ENCODE measurements around the gene KIF5A. TPM values are rescaled to one million over a fixed set of nuclear protein-coding genes. Genes with fewer than 3 reads are reported as not detected.
"Not testable (repeated sequence)": the region's sequence is repeated elsewhere in the genome, so short reads cannot be mapped to it uniquely, and the experiment has no call there.

The KIF5A gene
- total RNA-seq, 3 donors from 2014 or later (not counting 1 experiment from before 2014, with no cell fraction given): 0.09 to 0.40 (median 0.16) TPM

GRCh38 chr12:57564178-57564740 is 14.4 kb downstream of the KIF5A start:
- Mint-ChIP-seq H3K36me3 (no peaks in the 10 kb centered on the region), H3K27ac (no peak overlapping the region), H3K4me3 (no peak overlapping the region), H3K4me1 (no peaks in the 10 kb centered on the region), H3K27me3 (ENCODE audit: low read depth in 2 of 2) (peaks cover 26 to 28% of the 10 kb centered on the region in 2 donors), H3K9me3 (no peaks in the 10 kb centered on the region)
- ATAC-seq (no peak), DNase-seq (no peak)
- 87% methylated on average over 6 of the region's 7 CpGs for WGBS (ENCODE audit: insufficient coverage)
- Histone ChIP-seq H3K4me3 (ENCODE audit: low read length) (no peak overlapping the region), H3K4me1 (ENCODE audit: control insufficient read depth, insufficient read depth, low read length) (no peaks in the 10 kb centered on the region), H3K27ac (ENCODE audit: low read length) (no peak overlapping the region), H3K36me3 (ENCODE audit: control insufficient read depth, insufficient read depth, low read length) (no peaks in the 10 kb centered on the region), H3K27me3 (ENCODE audit: control insufficient read depth, insufficient read depth, low read length) (peaks cover 3% of the 10 kb centered on the region), H3K9me3 (ENCODE audit: control insufficient read depth, insufficient read depth, low read length) (no peaks in the 10 kb centered on the region)
- intact Hi-C loops (cut with micrococcal nuclease): no loop called here
- no peak for TF ChIP-seq CTCF (IDR thresholded peaks at IDR 0.05)

GRCh38 chr12:57568838-57569237 is 19.0 kb downstream of the KIF5A start:
- no peaks in the 10 kb centered on the region for H3K27me3 ChIP-seq (ENCODE audit: control insufficient read depth, insufficient read depth, low read length)
- WGBS (ENCODE audit: insufficient coverage): 89% methylated on average over 6 of the region's 6 CpGs
- no peaks in the 10 kb centered on the region for H3K4me1 Mint-ChIP-seq
- H3K27me3 Mint-ChIP-seq (ENCODE audit: low read depth in 2 of 2): peaks cover 12 to 19% of the 10 kb centered on the region in 2 donors
- TF ChIP-seq CTCF (IDR thresholded peaks at IDR 0.05): no peak
- H3K27ac ChIP-seq (ENCODE audit: low read length): no peak overlapping the region
- no peak overlapping the region for H3K27ac Mint-ChIP-seq
- no peak overlapping the region for H3K4me3 ChIP-seq (ENCODE audit: low read length)
- no peaks in the 10 kb centered on the region for H3K36me3 Mint-ChIP-seq
- no peak overlapping the region for H3K4me3 Mint-ChIP-seq
- DNase-seq: no peak
- H3K9me3 ChIP-seq (ENCODE audit: control insufficient read depth, insufficient read depth, low read length): no peaks in the 10 kb centered on the region
- H3K4me1 ChIP-seq (ENCODE audit: control insufficient read depth, insufficient read depth, low read length): no peaks in the 10 kb centered on the region
- H3K9me3 Mint-ChIP-seq: no peaks in the 10 kb centered on the region
- intact Hi-C loops (cut with micrococcal nuclease): no loop called here
- H3K36me3 ChIP-seq (ENCODE audit: control insufficient read depth, insufficient read depth, low read length): no peaks in the 10 kb centered on the region
- ATAC-seq: no peak

- Histone ChIP-seq H3K27ac (ENCODE audit: low read length) (no peak overlapping the region), H3K9me3 (ENCODE audit: control insufficient read depth, insufficient read depth, low read length) (no peaks in the 10 kb centered on the region), H3K4me1 (ENCODE audit: control insufficient read depth, insufficient read depth, low read length) (no peaks in the 10 kb centered on the region), H3K27me3 (ENCODE audit: control insufficient read depth, insufficient read depth, low read length) (no peaks in the 10 kb centered on the region), H3K36me3 (ENCODE audit: control insufficient read depth, insufficient read depth, low read length) (no peaks in the 10 kb centered on the region), H3K4me3 (ENCODE audit: low read length) (no peak overlapping the region)
- Mint-ChIP-seq H3K4me3 (no peak overlapping the region), H3K27ac (no peak overlapping the region), H3K27me3 (ENCODE audit: low read depth in 2 of 2) (peaks cover 2 to 9% of the 10 kb centered on the region in 2 donors), H3K4me1 (no peaks in the 10 kb centered on the region), H3K36me3 (no peaks in the 10 kb centered on the region), H3K9me3 (no peaks in the 10 kb centered on the region)
- WGBS (ENCODE audit: insufficient coverage): 93% methylated on average over 16 of the region's 18 CpGs
- ATAC-seq: no peak
- no peak for DNase-seq
- TF ChIP-seq CTCF (IDR thresholded peaks at IDR 0.05): no peak
- intact Hi-C loops (cut with micrococcal nuclease): no loop called here
These were observed 20.0 kb downstream of the KIF5A start for GRCh38 chr12:57569858-57570257.

- intact Hi-C loops (cut with micrococcal nuclease); H3K4me1 ChIP-seq (ENCODE audit: control insufficient read depth, insufficient read depth, low read length); H3K36me3 Mint-ChIP-seq; H3K27ac ChIP-seq (ENCODE audit: low read length); H3K27me3 ChIP-seq (ENCODE audit: control insufficient read depth, insufficient read depth, low read length); H3K36me3 ChIP-seq (ENCODE audit: control insufficient read depth, insufficient read depth, low read length); H3K4me3 ChIP-seq (ENCODE audit: low read length); DNase-seq; H3K4me1 Mint-ChIP-seq; H3K27me3 Mint-ChIP-seq (ENCODE audit: low read depth in 2 of 2); ATAC-seq; H3K9me3 ChIP-seq (ENCODE audit: control insufficient read depth, insufficient read depth, low read length); H3K9me3 Mint-ChIP-seq; H3K27ac Mint-ChIP-seq; H3K4me3 Mint-ChIP-seq: not testable (repeated sequence)
- 90% methylated on average over 9 of the region's 13 CpGs for WGBS (ENCODE audit: insufficient coverage)
These were observed 20.6 kb downstream of the KIF5A start for GRCh38 chr12:57570438-57570837.
